ENCODE measurements around the gene PTBP2.

Gene PTBP2

GRCh38 chr1:96715482-96715881, 6.1 kb upstream of the PTBP2 start:
- no peaks in the 10 kb centered on the region for H3K9me3 Mint-ChIP-seq (ENCODE audit: low read depth)
- H3K27me3 Mint-ChIP-seq: no peaks in the 10 kb centered on the region
- no peaks in the 10 kb centered on the region for H3K4me1 Mint-ChIP-seq (ENCODE audit: low read depth)
- no peaks in the 10 kb centered on the region for H3K36me3 Mint-ChIP-seq
- H3K4me3 Mint-ChIP-seq: no peak overlapping the region
- no peak overlapping the region for H3K27ac Mint-ChIP-seq

GRCh38 chr1:96721053-96721415, 550 bp upstream of the PTBP2 start:
- H3K36me3 Mint-ChIP-seq: peaks cover 5% of the 10 kb centered on the region
- peak overlapping the region; percentile 92 for H3K27ac Mint-ChIP-seq
- H3K4me3 Mint-ChIP-seq: peak overlapping the region; percentile 96
- H3K9me3 Mint-ChIP-seq (ENCODE audit: low read depth): no peaks in the 10 kb centered on the region
- peaks cover 28% of the 10 kb centered on the region for H3K4me1 Mint-ChIP-seq (ENCODE audit: low read depth)
- no peaks in the 10 kb centered on the region for H3K27me3 Mint-ChIP-seq

- Mint-ChIP-seq H3K27ac (peak overlapping the region; percentile 94), H3K4me1 (ENCODE audit: low read depth) (peaks cover 36% of the 10 kb centered on the region), H3K36me3 (peaks cover 8% of the 10 kb centered on the region), H3K9me3 (ENCODE audit: low read depth) (no peaks in the 10 kb centered on the region), H3K27me3 (no peaks in the 10 kb centered on the region), H3K4me3 (peak overlapping the region; percentile 96)
Observed at GRCh38 chr1:96722161-96722922, 758 bp downstream of the PTBP2 start.

- Mint-ChIP-seq H3K4me3 (peak overlapping the region; percentile 96), H3K27me3 (no peaks in the 10 kb centered on the region), H3K27ac (peak overlapping the region; percentile 94), H3K9me3 (ENCODE audit: low read depth) (no peaks in the 10 kb centered on the region), H3K4me1 (ENCODE audit: low read depth) (peaks cover 41% of the 10 kb centered on the region), H3K36me3 (peaks cover 10% of the 10 kb centered on the region)
Observed at GRCh38 chr1:96722958-96723357, 1.4 kb downstream of the PTBP2 start.

GRCh38 chr1:96723377-96723776, 1.8 kb downstream of the PTBP2 start:
- peak overlapping the region; percentile 94 for H3K27ac Mint-ChIP-seq
- peak overlapping the region; percentile 96 for H3K4me3 Mint-ChIP-seq
- H3K36me3 Mint-ChIP-seq: peaks cover 13% of the 10 kb centered on the region
- H3K27me3 Mint-ChIP-seq: no peaks in the 10 kb centered on the region
- H3K4me1 Mint-ChIP-seq (ENCODE audit: low read depth): peaks cover 45% of the 10 kb centered on the region
- no peaks in the 10 kb centered on the region for H3K9me3 Mint-ChIP-seq (ENCODE audit: low read depth)

GRCh38 chr1:96723936-96724335, 2.4 kb downstream of the PTBP2 start:
- peaks cover 15% of the 10 kb centered on the region for H3K36me3 Mint-ChIP-seq
- H3K4me1 Mint-ChIP-seq (ENCODE audit: low read depth): peaks cover 51% of the 10 kb centered on the region
- no peak overlapping the region for H3K27ac Mint-ChIP-seq
- no peaks in the 10 kb centered on the region for H3K9me3 Mint-ChIP-seq (ENCODE audit: low read depth)
- H3K27me3 Mint-ChIP-seq: no peaks in the 10 kb centered on the region
- no peak overlapping the region for H3K4me3 Mint-ChIP-seq

GRCh38 chr1:96727860-96728259, 6.3 kb downstream of the PTBP2 start:
- no peaks in the 10 kb centered on the region for H3K27me3 Mint-ChIP-seq
- peak overlapping the region; percentile 13 for H3K4me3 Mint-ChIP-seq
- no peaks in the 10 kb centered on the region for H3K9me3 Mint-ChIP-seq (ENCODE audit: low read depth)
- peaks cover 24% of the 10 kb centered on the region for H3K36me3 Mint-ChIP-seq
- H3K4me1 Mint-ChIP-seq (ENCODE audit: low read depth): peaks cover 67% of the 10 kb centered on the region
- no peak overlapping the region for H3K27ac Mint-ChIP-seq

GRCh38 chr1:96730574-96731298, 9.2 kb downstream of the PTBP2 start:
- Mint-ChIP-seq H3K36me3 (peaks cover 27% of the 10 kb centered on the region), H3K4me3 (peak overlapping the region; percentile 1), H3K27ac (no peak overlapping the region)

GRCh38 chr1:96741335-96741734, 19.8 kb downstream of the PTBP2 start:
- Mint-ChIP-seq H3K4me3 (no peak overlapping the region), H3K9me3 (ENCODE audit: low read depth) (no peaks in the 10 kb centered on the region), H3K27ac (no peak overlapping the region), H3K27me3 (no peaks in the 10 kb centered on the region), H3K36me3 (peaks cover 15% of the 10 kb centered on the region), H3K4me1 (ENCODE audit: low read depth) (peaks cover 47% of the 10 kb centered on the region)

More at GRCh38 chr1:96730574-96731298, 9.2 kb downstream of the PTBP2 start:
- Mint-ChIP-seq H3K4me1 (ENCODE audit: low read depth) (peaks cover 57% of the 10 kb centered on the region), H3K9me3 (ENCODE audit: low read depth) (no peaks in the 10 kb centered on the region), H3K27me3 (no peaks in the 10 kb centered on the region)

GRCh38 chr1:96746440-96747420, 25.1 kb downstream of the PTBP2 start:
- H3K27me3 Mint-ChIP-seq: no peaks in the 10 kb centered on the region
- no peaks in the 10 kb centered on the region for H3K9me3 Mint-ChIP-seq (ENCODE audit: low read depth)
- peaks cover 49% of the 10 kb centered on the region for H3K4me1 Mint-ChIP-seq (ENCODE audit: low read depth)
- no peak overlapping the region for H3K27ac Mint-ChIP-seq
- peaks cover 13% of the 10 kb centered on the region for H3K36me3 Mint-ChIP-seq
- H3K4me3 Mint-ChIP-seq: peak overlapping the region; percentile 22

GRCh38 chr1:96747565-96747964, 26.0 kb downstream of the PTBP2 start:
- peaks cover 45% of the 10 kb centered on the region for H3K4me1 Mint-ChIP-seq (ENCODE audit: low read depth)
- no peak overlapping the region for H3K27ac Mint-ChIP-seq
- H3K4me3 Mint-ChIP-seq: no peak overlapping the region
- H3K9me3 Mint-ChIP-seq (ENCODE audit: low read depth): no peaks in the 10 kb centered on the region
- no peaks in the 10 kb centered on the region for H3K27me3 Mint-ChIP-seq
- H3K36me3 Mint-ChIP-seq: peaks cover 11% of the 10 kb centered on the region

- Mint-ChIP-seq H3K9me3 (ENCODE audit: low read depth) (no peaks in the 10 kb centered on the region), H3K4me3 (no peak overlapping the region)
Observed at GRCh38 chr1:96748078-96748477, 26.5 kb downstream of the PTBP2 start.

GRCh38 chr1:96749618-96750017, 28.0 kb downstream of the PTBP2 start:
- Mint-ChIP-seq H3K27me3 (no peaks in the 10 kb centered on the region), H3K4me3 (no peak overlapping the region), H3K27ac (no peak overlapping the region), H3K9me3 (ENCODE audit: low read depth) (no peaks in the 10 kb centered on the region), H3K36me3 (peaks cover 20% of the 10 kb centered on the region), H3K4me1 (ENCODE audit: low read depth) (peaks cover 39% of the 10 kb centered on the region)

More at GRCh38 chr1:96748078-96748477, 26.5 kb downstream of the PTBP2 start:
- H3K27me3 Mint-ChIP-seq: no peaks in the 10 kb centered on the region
- peak overlapping the region; percentile 29 for H3K27ac Mint-ChIP-seq
- peaks cover 14% of the 10 kb centered on the region for H3K36me3 Mint-ChIP-seq
- peaks cover 43% of the 10 kb centered on the region for H3K4me1 Mint-ChIP-seq (ENCODE audit: low read depth)

GRCh38 chr1:96752394-96752793, 30.8 kb downstream of the PTBP2 start:
- Mint-ChIP-seq H3K36me3 (peaks cover 35% of the 10 kb centered on the region), H3K4me1 (ENCODE audit: low read depth) (peaks cover 22% of the 10 kb centered on the region), H3K4me3 (no peak overlapping the region), H3K27ac (peak overlapping the region; percentile 19), H3K27me3 (no peaks in the 10 kb centered on the region), H3K9me3 (ENCODE audit: low read depth) (no peaks in the 10 kb centered on the region)
